Ovary (tissue), 9 donors: Measurements from ENCODE around the gene ERC1. TPM values are rescaled to one million over a fixed set of nuclear protein-coding genes. Genes with fewer than 3 reads are reported as not detected.

ENCODE experiments used
- DNase-seq, 5 donors: peaks; one replicate each; pipeline ENCODE4 v3.0.0-alpha.2; 2019 to 2020
- H3K27ac ChIP-seq, 2 donors: fragments of 200-600 bp; one replicate each; pipeline versions ENCODE4 v1.5.1 to v1.8.0; 2019 to 2022
- H3K27me3 ChIP-seq: fragments of 200-600 bp; one replicate; pipeline ENCODE4 v1.8.0; 2022
- H3K36me3 ChIP-seq: fragments of 200-600 bp; sonication (generic); one replicate; pipeline ENCODE4 v1.5.1; 2019
- H3K4me1 ChIP-seq: one replicate; pipeline ENCODE4 v1.8.1; 2013; ENCODE audit warnings: mild to moderate bottlenecking, moderate library complexity; ENCODE audit not compliant: insufficient read depth
- H3K4me3 ChIP-seq: fragments of 200-600 bp; sonication (generic); one replicate; pipeline ENCODE4 v1.5.1; 2017
- H3K9me3 ChIP-seq, 2 donors: fragments of 200-600 bp in 1 of 2; sonication (generic) in 1 of 2; one replicate each; pipeline versions ENCODE4 v1.5.1 to v1.8.1; 2013 to 2019; ENCODE audit warnings: mild to moderate bottlenecking in 1 of 2, moderate library complexity in 1 of 2
- EP300 ChIP-seq: sonication (generic); formaldehyde crosslinking; IDR thresholded peaks from one replicate; pipeline ENCODE4 v1.6.1; 2017; ENCODE audit warnings: antibody characterized with exemption
- POLR2A ChIP-seq: fragments of 450-650 bp; IDR thresholded peaks from one replicate; pipeline ENCODE4 v1.6.1; 2017; ENCODE audit warnings: antibody characterized with exemption, mild to moderate bottlenecking, moderate library complexity
- WGBS, 3 donors: extraction: QIAGEN DNeasy Blood & Tissue Kit in 1 of 3; methylation state at CpG; one replicate each; pipeline versions ENCODE4 v1.1.5 to v1.1.7; 2013 to 2017; 5-methylcytosine and 5-hydroxymethylcytosine counted together
- intact Hi-C, 4 donors: fragments of 100-400 bp; cut with DNase I; formaldehyde crosslinking; loops; one replicate each; pipeline versions ENCODE4 v1.11.0 to v1.15.1; 2022 to 2023
- polyA plus RNA-seq, 2 donors: library from polyadenylated mRNA; stranded (reverse); fragments of 200-250 nt in 1 of 2; fragments of 350-450 nt in 1 of 2; fragmentation: Illumina TruSeq in 1 of 2; extraction: RNeasy Lipid Tissue Mini Kit (QIAGEN cat#74804) in 1 of 2; gene quantifications; one replicate each; pipeline ENCODE4 v1.2.3, GENCODE V29; 2013 to 2014
- total RNA-seq, 7 donors: library from RNA; depleted of rRNA in 2 of 7; stranded (reverse); fragments of >200 nt in 2 of 7; fragmentation: NEBNext Ultra II Directional in 3 of 7; extraction: Animal tissue kit (Norgen Biotek cat#: 25700) in 3 of 7; gene quantifications; one replicate each; pipeline versions ENCODE4 v1.1.0 to v1.2.4, GENCODE V29; 2016 to 2023
- TF ChIP-seq, protein P1 (sequence below), 3 donors: fragments of 450-650 bp in 2 of 3; fragments of 200-600 bp in 1 of 3; IDR thresholded peaks; one replicate each; pipeline versions ENCODE4 v1.5.1 to v1.8.0; 2016 to 2022; ENCODE audit warnings: antibody characterized with exemption in 3 of 3, mild to moderate bottlenecking in 1 of 3
- donor health status: DM: no; HTN: no; CAD: no; lungs with moderate emphysema.
- donor health status: DM: no; HTN: no; CAD: no.
- donor health status: Bipolar disorder and iron deficiency.
- donor health status: DM: yes; HTN: yes; CAD: no.
- donor health status: DM: no; HTN: no; CAD: no.
- donor health status: DM: yes; HTN: yes; CAD: no.

ERC1 gene
- total and polyA plus RNA-seq, 9 donors = 10.4 to 65.2 (median 51.6) TPM

DNA sequence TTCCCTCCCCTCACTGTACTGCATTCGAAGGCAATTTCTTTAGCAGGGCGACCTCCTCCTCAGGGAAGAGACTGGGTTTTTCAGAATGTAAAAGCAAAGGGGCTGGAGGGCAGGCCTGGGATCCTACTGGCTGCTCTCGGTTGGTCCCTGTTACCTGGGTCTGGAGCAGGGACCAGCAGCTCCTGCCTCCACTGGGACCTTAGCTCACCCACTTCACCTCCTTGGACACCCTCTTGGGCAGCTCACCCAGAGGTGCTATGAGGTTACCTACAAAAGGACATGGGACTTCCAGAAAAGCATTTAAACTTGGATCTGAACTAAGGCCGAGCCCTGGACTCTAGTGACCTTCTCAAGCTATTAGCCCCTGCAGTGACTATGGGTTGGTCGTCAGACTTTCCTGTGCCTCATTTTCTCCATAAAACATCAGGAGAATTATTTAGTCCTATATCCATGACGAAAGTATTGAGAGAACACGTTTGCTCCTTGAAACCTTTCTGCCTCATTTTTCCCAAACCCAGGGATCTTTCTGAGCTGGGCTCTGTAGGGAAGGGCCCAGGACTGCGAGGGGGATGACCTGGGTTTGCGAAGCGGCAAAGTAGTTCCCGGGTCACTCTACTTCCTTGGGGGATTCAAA lies 538.3 kb downstream of the ERC1 start:
- Histone ChIP-seq H3K36me3 (no peaks in the 10 kb centered on the region), H3K4me3 (peak overlapping the region; percentile 38), H3K9me3 (no peaks in the 10 kb centered on the region), H3K27ac (peak overlapping the region in 1 of 2 donors; percentile 77), H3K4me1 (peaks cover 2% of the 10 kb centered on the region), H3K27me3 (no peaks in the 10 kb centered on the region)
- WGBS, 3 donors = 64 to 69% (median 68%) methylated on average over 11 of the region's 11 CpGs
- intact Hi-C loops = no loop called here
- no peak for DNase-seq
- TF ChIP-seq, protein P1, sequence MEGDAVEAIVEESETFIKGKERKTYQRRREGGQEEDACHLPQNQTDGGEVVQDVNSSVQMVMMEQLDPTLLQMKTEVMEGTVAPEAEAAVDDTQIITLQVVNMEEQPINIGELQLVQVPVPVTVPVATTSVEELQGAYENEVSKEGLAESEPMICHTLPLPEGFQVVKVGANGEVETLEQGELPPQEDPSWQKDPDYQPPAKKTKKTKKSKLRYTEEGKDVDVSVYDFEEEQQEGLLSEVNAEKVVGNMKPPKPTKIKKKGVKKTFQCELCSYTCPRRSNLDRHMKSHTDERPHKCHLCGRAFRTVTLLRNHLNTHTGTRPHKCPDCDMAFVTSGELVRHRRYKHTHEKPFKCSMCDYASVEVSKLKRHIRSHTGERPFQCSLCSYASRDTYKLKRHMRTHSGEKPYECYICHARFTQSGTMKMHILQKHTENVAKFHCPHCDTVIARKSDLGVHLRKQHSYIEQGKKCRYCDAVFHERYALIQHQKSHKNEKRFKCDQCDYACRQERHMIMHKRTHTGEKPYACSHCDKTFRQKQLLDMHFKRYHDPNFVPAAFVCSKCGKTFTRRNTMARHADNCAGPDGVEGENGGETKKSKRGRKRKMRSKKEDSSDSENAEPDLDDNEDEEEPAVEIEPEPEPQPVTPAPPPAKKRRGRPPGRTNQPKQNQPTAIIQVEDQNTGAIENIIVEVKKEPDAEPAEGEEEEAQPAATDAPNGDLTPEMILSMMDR (IDR thresholded peaks at IDR 0.05) = no peak
- TF ChIP-seq EP300 (no peak), POLR2A (no peak)

DNA sequence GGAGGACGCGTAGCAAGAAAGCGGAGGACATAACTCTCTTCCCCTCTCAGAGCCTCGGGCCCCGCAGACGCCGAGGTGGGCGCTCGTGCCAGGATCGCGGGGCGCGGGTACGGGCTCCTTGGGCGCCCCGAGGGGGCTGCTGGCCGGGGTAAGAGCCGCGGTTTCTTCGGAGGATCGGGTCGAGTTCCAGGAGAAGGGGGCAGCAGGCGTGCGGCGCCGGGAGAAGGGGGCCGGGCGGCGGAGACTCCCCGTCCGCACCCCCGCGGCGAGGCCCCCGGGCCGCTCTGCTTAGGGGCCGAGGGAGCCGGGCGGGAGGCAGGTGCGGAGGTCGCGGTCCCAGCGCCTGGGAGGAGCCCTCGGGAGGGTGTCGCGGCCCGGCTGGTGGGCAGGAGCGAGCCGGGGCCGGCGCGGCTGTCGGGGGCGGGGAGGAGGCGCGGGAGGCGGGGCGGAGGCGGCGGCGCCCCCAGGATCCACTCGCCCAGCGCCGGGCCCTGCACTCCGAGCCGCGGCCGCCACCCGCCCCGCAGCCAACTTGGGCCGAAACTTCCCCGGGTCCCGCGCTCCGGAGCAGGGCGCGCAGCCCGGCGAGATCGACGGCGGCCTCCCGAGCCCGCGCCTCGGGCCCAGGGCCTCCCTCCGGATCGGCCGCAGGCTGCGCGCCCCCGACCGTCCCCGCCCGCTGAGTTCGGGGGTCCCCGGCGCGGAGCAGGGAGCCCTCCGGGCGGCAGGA lies 539.0 kb downstream of the ERC1 start:
- H3K27me3 ChIP-seq = no peaks in the 10 kb centered on the region
- intact Hi-C loops = loop anchor here in 2 of 4 donors (5.0 kb wide), 1 partner anchor 47 kb away; no protein-coding TSS in a partner anchor
- peak overlapping the region; percentile 38 for H3K4me3 ChIP-seq
- H3K9me3 ChIP-seq = no peaks in the 10 kb centered on the region
- 1 to 3% (median 2%) methylated on average over 61 to 101 of the region's 101 CpGs for WGBS, 3 donors
- TF ChIP-seq, protein P1 (IDR thresholded peaks at IDR 0.05) = no peak
- TF ChIP-seq EP300 (no peak), POLR2A (no peak)
- H3K36me3 ChIP-seq = no peaks in the 10 kb centered on the region
- peaks cover 2% of the 10 kb centered on the region for H3K4me1 ChIP-seq
- DNase-seq = peak; percentile 25 to 64 (median 53)
- H3K27ac ChIP-seq = peak overlapping the region; percentile 64 to 77

DNA sequence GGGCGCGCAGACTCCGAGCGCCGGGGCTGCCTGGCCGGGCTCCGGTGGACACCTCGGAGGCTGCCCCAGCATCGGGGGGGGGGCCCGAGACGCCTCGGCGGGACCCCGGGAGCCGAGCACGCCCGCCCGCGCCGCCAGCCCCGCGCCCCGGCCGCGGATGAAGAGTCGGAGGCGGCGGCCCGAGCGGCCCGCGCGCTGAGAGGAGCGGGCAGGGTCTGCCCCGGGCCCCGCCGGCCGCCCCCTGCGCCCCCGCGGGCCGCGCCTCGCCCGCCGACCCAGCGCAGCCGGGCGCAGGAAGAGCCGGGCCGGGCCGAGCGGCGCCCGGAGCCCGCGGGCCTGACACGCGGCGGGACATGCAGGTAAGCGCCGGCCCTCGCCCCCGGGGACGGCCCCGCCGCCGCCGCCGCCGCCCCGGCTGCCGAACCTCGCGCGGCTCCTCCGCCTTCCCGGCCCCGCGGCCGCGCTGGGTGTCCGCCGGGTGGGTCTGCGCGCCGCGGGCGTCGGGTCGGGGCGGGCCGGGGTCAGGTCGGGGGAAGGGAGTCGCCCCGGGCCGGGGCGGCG lies 539.6 kb downstream of the ERC1 start:
- DNase-seq = peak in 1 of 5 donors; percentile 50
- H3K4me3 ChIP-seq = peak overlapping the region; percentile 52
- no peaks in the 10 kb centered on the region for H3K27me3 ChIP-seq
- peaks cover 2% of the 10 kb centered on the region for H3K4me1 ChIP-seq
- intact Hi-C loops = loop anchor here in 2 of 4 donors (5.0 kb wide), 1 partner anchor 47 kb away; no protein-coding TSS in a partner anchor
- TF ChIP-seq, protein P1 (IDR thresholded peaks at IDR 0.05) = no peak
- TF ChIP-seq POLR2A = no peak
- TF ChIP-seq EP300 = no peak
- H3K27ac ChIP-seq = peak overlapping the region; percentile 64 to 77
- no peaks in the 10 kb centered on the region for H3K36me3 ChIP-seq
- WGBS, 3 donors = 0 to 1% (median 0%) methylated on average over 10 to 99 of the region's 99 CpGs
- no peaks in the 10 kb centered on the region for H3K9me3 ChIP-seq

DNA sequence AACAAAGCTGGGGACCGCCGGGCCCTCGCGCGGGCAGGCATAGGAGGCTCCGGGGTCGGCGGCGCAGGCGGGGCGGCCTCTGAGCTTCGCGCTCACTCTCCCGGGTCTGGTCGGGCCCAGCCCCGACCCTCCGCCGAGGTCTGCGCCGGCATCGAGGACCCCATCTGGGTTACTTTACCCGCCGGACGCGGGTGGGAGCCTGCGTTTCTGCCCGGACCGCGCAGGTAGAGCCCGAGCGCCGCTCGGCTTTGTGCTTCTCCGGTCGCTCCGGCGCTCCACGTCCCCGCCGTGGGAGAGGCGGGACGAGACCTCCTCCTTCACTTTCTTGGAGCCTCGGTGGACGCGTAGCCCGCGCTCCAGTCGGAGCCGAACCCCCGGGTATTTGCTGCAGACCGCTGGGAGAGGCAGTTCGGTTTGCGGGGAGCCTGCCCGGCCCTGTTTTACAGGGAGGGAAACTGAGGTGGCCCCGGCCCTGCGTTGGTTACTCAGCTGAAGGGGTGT lies 540.2 kb downstream of the ERC1 start:
- 1 to 5% (median 3%) methylated on average over 27 to 56 of the region's 56 CpGs for WGBS, 3 donors
- peak; percentile 17 to 58 (median 37) for DNase-seq
- Histone ChIP-seq H3K27ac (peak overlapping the region; percentile 27 to 68), H3K9me3 (no peaks in the 10 kb centered on the region), H3K4me3 (peak overlapping the region; percentile 52), H3K4me1 (peaks cover 2% of the 10 kb centered on the region), H3K27me3 (no peaks in the 10 kb centered on the region), H3K36me3 (no peaks in the 10 kb centered on the region)
- TF ChIP-seq, protein P1 (IDR thresholded peaks at IDR 0.05) = no peak
- intact Hi-C loops = loop anchor here in 2 of 4 donors (5.0 kb wide), 1 partner anchor 46 kb away; no protein-coding TSS in a partner anchor
